Measurements from ENCODE around the gene TCIRG1. TPM values are rescaled to one million over a fixed set of nuclear protein-coding genes. Genes with fewer than 3 reads are reported as not detected.

The TCIRG1 gene
- total and polyA plus RNA-seq, 7 donors, result 10.9 to 20.1 (median 11.8) TPM

DNA sequence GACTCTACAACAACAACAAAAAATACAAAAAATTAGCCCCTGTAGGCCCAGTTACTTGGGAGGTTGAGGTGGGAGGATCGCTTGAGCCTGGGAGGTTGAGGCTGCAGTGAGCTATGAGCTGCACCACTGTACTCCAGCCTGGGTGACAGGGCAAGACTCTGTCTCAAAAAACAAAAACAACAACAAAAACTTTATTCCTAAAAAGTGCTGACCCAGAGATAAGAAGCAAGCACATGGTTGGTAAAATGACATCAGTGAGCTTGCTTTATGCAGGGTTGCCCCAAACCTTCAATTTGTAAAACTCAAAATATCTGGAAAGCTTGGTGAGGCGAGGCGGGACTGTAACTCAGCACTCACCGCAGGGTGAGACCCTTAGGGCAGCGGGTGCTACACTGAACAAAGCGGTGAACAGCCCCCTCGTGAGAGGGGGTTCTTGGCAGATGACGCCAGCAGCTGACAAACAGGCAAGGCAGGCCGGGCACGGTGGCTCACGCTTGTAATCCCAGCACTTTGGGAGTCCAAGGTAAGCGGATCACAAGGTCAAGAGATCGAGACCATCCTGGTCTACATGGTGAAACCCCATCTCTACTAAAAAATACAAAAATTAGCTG lies 3.5 kb upstream of the TCIRG1 start:
- TF ChIP-seq, protein P1, sequence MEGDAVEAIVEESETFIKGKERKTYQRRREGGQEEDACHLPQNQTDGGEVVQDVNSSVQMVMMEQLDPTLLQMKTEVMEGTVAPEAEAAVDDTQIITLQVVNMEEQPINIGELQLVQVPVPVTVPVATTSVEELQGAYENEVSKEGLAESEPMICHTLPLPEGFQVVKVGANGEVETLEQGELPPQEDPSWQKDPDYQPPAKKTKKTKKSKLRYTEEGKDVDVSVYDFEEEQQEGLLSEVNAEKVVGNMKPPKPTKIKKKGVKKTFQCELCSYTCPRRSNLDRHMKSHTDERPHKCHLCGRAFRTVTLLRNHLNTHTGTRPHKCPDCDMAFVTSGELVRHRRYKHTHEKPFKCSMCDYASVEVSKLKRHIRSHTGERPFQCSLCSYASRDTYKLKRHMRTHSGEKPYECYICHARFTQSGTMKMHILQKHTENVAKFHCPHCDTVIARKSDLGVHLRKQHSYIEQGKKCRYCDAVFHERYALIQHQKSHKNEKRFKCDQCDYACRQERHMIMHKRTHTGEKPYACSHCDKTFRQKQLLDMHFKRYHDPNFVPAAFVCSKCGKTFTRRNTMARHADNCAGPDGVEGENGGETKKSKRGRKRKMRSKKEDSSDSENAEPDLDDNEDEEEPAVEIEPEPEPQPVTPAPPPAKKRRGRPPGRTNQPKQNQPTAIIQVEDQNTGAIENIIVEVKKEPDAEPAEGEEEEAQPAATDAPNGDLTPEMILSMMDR (IDR thresholded peaks at IDR 0.05), result no peak
- Histone ChIP-seq H3K27ac (no peak overlapping the region), H3K27me3 (ENCODE audit: insufficient read depth in 3 of 3, low read length in 2 of 3) (no peaks in the 10 kb centered on the region), H3K9me3 (no peaks in the 10 kb centered on the region), H3K4me3 (no peak overlapping the region), H3K4me1 (peaks cover 31% of the 10 kb centered on the region), H3K36me3 (ENCODE audit: insufficient read depth in 1 of 2, low read depth in 1 of 2) (peaks cover 0 to 40% of the 10 kb centered on the region in 2 donors)
- 75 to 86% (median 78%) methylated on average over 13 of the region's 13 CpGs for WGBS, 3 donors
- intact Hi-C loops (cut with DNase I), result no loop called here
- ATAC-seq, result no peak
- peak in 1 of 2 donors; percentile 7 for DNase-seq

DNA sequence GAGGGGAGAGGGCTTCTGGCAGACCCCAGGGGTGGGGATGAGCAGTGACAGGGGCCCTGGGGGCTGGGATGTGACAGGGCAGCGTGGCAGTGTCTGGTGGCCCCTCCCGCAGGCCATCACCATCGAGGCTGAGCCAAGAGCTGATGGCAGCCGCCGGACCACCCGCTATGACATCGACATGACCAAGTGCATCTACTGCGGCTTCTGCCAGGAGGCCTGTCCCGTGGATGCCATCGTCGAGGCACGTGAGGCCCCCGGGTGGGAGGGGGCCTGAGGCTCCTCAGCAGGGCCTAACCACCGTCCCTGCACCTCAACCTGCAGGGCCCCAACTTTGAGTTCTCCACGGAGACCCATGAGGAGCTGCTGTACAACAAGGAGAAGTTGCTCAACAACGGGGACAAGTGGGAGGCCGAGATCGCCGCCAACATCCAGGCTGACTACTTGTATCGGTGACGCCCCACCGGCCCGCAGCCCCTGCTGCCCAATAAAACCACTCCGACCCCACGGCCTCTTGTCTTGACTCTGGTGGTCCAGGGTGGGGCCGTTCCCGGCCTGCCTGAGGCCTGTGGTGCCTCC lies 2.6 kb upstream of the TCIRG1 start:
- peak overlapping the region; percentile 77 for H3K27ac ChIP-seq
- H3K4me1 ChIP-seq, result peaks cover 30% of the 10 kb centered on the region
- H3K27me3 ChIP-seq (ENCODE audit: insufficient read depth in 3 of 3, low read length in 2 of 3), result no peaks in the 10 kb centered on the region
- peak; percentile 35 to 62 for DNase-seq
- no peak overlapping the region for H3K4me3 ChIP-seq
- 73 to 79% (median 74%) methylated on average over 25 to 27 of the region's 27 CpGs for WGBS, 3 donors
- H3K36me3 ChIP-seq (ENCODE audit: insufficient read depth in 1 of 2, low read depth in 1 of 2), result peaks cover 0 to 40% of the 10 kb centered on the region in 2 donors
- H3K9me3 ChIP-seq, result no peaks in the 10 kb centered on the region
- TF ChIP-seq, protein P1 (IDR thresholded peaks at IDR 0.05), result no peak
- ATAC-seq, result no peak
- intact Hi-C loops (cut with DNase I), result no loop called here

DNA sequence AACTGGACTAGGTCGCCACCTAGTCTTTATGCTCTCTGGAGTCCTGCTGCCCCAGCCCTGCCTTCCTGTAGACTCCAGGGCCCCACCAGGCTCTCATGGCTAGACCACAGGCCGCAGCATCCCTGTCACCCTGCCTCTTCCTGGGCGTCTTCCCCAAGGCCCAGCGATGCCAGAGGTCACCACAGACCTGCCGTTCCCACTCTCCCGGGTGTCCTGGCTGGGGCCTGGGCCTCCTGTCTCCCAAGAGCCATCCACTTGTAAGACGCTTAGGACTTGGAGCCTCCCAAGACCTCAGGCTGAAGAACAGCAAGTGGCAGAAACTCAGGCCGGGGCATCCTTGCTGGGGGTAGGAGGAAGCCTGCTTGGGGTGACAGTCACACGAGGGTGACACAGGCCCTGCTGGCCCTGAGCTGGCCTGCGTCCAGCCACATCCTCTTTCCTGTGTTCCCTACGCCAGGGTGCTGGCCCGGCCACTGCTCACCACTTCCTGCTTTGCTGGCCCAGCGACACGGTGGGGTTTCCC lies 2.0 kb upstream of the TCIRG1 start:
- H3K4me3 ChIP-seq, result no peak overlapping the region
- TF ChIP-seq, protein P1 (IDR thresholded peaks at IDR 0.05), result no peak
- peak overlapping the region; percentile 77 for H3K27ac ChIP-seq
- no peaks in the 10 kb centered on the region for H3K9me3 ChIP-seq
- intact Hi-C loops (cut with DNase I), result no loop called here
- H3K27me3 ChIP-seq (ENCODE audit: insufficient read depth in 3 of 3, low read length in 2 of 3), result no peaks in the 10 kb centered on the region
- WGBS, 3 donors, result 53 to 70% (median 63%) methylated on average over 13 to 14 of the region's 14 CpGs
- peaks cover 0 to 40% of the 10 kb centered on the region in 2 donors for H3K36me3 ChIP-seq (ENCODE audit: insufficient read depth in 1 of 2, low read depth in 1 of 2)
- peaks cover 25% of the 10 kb centered on the region for H3K4me1 ChIP-seq
- ATAC-seq, result peak in 2 of 4 donors; percentile 9 to 12
- peak; percentile 64 to 84 for DNase-seq

DNA sequence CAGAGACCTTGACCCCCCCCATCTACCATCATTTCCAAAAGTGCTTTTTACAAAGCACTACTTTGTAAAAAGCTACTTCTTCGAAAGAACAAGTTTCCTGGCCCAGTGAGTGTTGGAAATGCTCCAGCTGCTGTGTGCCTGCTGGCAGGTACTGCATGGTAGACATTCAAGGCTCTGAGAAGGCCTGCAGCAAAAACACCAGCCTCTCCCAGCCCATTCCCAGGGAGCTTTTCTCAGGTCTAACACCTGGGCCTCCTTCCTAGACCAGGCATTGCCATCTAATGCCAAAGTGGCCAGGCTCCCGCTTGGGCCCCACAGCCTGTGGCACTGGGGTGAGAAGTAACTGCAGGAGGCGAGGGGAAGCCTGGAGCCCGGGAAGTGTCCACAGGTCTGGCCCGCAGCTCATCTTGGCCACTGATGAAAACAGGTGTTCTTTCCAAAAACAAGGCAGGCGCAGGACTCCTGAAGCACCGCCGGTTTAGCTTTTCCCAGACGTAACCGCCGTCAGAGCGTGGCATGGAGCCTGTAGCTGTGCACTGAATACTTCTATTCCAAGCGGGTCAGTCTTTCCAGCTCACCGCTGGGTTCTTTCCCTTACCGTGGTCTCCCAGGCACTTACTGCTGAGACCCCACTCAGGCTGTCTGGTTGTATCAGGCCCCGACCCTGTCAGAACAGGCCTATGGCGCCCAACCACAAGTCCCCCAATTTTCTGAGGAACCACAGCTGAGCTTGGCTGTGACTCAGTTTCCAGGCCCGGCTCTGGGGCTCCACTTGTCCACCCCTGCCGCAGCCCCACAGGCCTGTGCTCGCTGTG lies 1.2 kb upstream of the TCIRG1 start:
- ATAC-seq, result peak in 1 of 4 donors; percentile 1
- Histone ChIP-seq H3K4me3 (peak overlapping the region; percentile 75), H3K27ac (peak overlapping the region; percentile 77), H3K36me3 (ENCODE audit: insufficient read depth in 1 of 2, low read depth in 1 of 2) (peaks cover 0 to 36% of the 10 kb centered on the region in 2 donors), H3K27me3 (ENCODE audit: insufficient read depth in 3 of 3, low read length in 2 of 3) (no peaks in the 10 kb centered on the region), H3K4me1 (peaks cover 20% of the 10 kb centered on the region), H3K9me3 (no peaks in the 10 kb centered on the region)
- intact Hi-C loops (cut with DNase I), result no loop called here
- peak in 1 of 2 donors; percentile 49 for DNase-seq
- 43 to 58% (median 45%) methylated on average over 20 of the region's 20 CpGs for WGBS, 3 donors
- TF ChIP-seq, protein P1 (IDR thresholded peaks at IDR 0.05), result no peak
